Measurements from ENCODE around the gene ZNF787. TPM values are rescaled to one million over a fixed set of nuclear protein-coding genes. Genes with fewer than 3 reads are reported as not detected.
"Not testable (repeated sequence)": the region's sequence is repeated elsewhere in the genome, so short reads cannot be mapped to it uniquely, and the experiment has no call there.

The ZNF787 gene
- polyA plus RNA-seq, 3 donors = 1.2 to 16.2 (median 1.8) TPM

- peaks cover 17 to 34% of the 10 kb centered on the region in 2 donors for H3K36me3 Mint-ChIP-seq
- no peaks in the 10 kb centered on the region for H3K4me1 Mint-ChIP-seq
- DNase-seq = no peak
- no peak overlapping the region for H3K4me3 ChIP-seq (replicated peaks in 1 of 3; ENCODE audit: low read depth in 2 of 3, low read length in 3 of 3)
- H4K20me1 ChIP-seq (ENCODE audit: insufficient read depth, low read length) = no peaks in the 10 kb centered on the region
- intact Hi-C loops (cut with micrococcal nuclease) = loop anchor here in 1 of 2 donors (10.0 kb wide), 1 partner anchor 45 kb away; no protein-coding TSS in a partner anchor
- H2AFZ ChIP-seq (ENCODE audit: insufficient read depth, low read depth, low read length, poor library complexity, severe bottlenecking) = no peak overlapping the region
- H3K79me2 ChIP-seq (ENCODE audit: insufficient read depth, low read length) = no peaks in the 10 kb centered on the region
- H3K9me3 ChIP-seq (replicated peaks in 1 of 2; ENCODE audit: control insufficient read depth in 1 of 2, insufficient read depth in 1 of 2, low read length in 2 of 2) = no peaks in the 10 kb centered on the region
- H3K9ac ChIP-seq (ENCODE audit: insufficient read depth, low read length, poor library complexity, severe bottlenecking) = no peak overlapping the region
- H3K36me3 ChIP-seq (replicated peaks in 1 of 2; ENCODE audit: control insufficient read depth in 1 of 2, insufficient read depth in 2 of 2, low read length in 2 of 2) = peaks cover 4 to 10% of the 10 kb centered on the region in 2 donors
- no peak overlapping the region for H3K4me3 Mint-ChIP-seq
- TF ChIP-seq, protein P1, sequence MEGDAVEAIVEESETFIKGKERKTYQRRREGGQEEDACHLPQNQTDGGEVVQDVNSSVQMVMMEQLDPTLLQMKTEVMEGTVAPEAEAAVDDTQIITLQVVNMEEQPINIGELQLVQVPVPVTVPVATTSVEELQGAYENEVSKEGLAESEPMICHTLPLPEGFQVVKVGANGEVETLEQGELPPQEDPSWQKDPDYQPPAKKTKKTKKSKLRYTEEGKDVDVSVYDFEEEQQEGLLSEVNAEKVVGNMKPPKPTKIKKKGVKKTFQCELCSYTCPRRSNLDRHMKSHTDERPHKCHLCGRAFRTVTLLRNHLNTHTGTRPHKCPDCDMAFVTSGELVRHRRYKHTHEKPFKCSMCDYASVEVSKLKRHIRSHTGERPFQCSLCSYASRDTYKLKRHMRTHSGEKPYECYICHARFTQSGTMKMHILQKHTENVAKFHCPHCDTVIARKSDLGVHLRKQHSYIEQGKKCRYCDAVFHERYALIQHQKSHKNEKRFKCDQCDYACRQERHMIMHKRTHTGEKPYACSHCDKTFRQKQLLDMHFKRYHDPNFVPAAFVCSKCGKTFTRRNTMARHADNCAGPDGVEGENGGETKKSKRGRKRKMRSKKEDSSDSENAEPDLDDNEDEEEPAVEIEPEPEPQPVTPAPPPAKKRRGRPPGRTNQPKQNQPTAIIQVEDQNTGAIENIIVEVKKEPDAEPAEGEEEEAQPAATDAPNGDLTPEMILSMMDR (IDR thresholded peaks at IDR 0.05) = no peak
- no peaks in the 10 kb centered on the region for H3K27me3 ChIP-seq (ENCODE audit: control insufficient read depth in 2 of 2, insufficient read depth in 2 of 2, low read length in 2 of 2)
- H3K4me1 ChIP-seq (ENCODE audit: control insufficient read depth in 1 of 2, insufficient read depth in 2 of 2, low read length in 2 of 2) = no peaks in the 10 kb centered on the region
- H3K27me3 Mint-ChIP-seq (ENCODE audit: low read depth in 3 of 3) = peaks cover 0 to 2% (median 0%) of the 10 kb centered on the region in 3 donors
- H3K9me3 Mint-ChIP-seq = peaks cover 0 to 3% (median 2%) of the 10 kb centered on the region in 7 donors
- WGBS (ENCODE audit: insufficient coverage) = 96% methylated on average over 5 of the region's 5 CpGs
- no peak overlapping the region for H3K27ac Mint-ChIP-seq
- no peak overlapping the region for H3K4me2 ChIP-seq (replicated peaks; ENCODE audit: extremely low read depth, low read length, poor library complexity, severe bottlenecking)
- no peak overlapping the region for H3K27ac ChIP-seq (ENCODE audit: low read depth in 1 of 2, low read length in 2 of 2)
These were observed 28.6 kb upstream of the ZNF787 start for GRCh38 chr19:56149656-56150038.

DNA sequence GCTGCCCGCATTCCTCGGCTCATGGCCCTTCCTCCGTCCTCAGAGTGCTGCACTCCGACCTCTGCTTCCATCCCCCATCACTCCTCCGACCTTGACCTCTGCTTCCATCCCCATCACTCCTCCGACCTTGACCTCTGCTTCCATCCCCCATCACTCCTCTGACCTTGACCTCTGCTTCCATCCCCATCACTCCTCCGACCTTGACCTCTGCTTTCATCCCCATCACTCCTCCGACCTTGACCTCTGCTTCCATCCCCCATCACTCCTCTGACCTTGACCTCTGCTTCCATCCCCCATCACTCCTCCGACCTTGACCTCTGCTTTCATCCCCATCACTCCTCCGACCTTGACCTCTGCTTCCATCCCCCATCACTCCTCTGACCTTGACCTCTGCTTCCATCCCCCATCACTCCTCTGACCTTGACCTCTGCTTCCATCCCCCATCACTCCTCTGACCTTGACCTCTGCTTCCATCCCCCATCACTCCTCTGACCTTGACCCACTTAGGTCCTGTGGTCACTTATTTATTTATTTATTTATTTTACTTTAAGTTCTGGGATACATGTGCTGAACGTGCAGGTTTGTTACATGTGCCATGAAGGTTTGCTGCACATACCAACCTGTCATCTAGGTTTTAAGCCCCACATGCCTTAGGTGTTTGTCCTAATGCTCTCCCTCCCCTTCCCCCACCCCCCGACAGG, 28.0 kb upstream of the ZNF787 start:
- H3K27me3 Mint-ChIP-seq (ENCODE audit: low read depth in 3 of 3); H4K20me1 ChIP-seq (ENCODE audit: insufficient read depth, low read length); H3K79me2 ChIP-seq (ENCODE audit: insufficient read depth, low read length); H3K27ac ChIP-seq (ENCODE audit: low read depth in 1 of 2, low read length in 2 of 2); H3K9me3 ChIP-seq (replicated peaks in 1 of 2; ENCODE audit: control insufficient read depth in 1 of 2, insufficient read depth in 1 of 2, low read length in 2 of 2); H3K27me3 ChIP-seq (ENCODE audit: control insufficient read depth in 2 of 2, insufficient read depth in 2 of 2, low read length in 2 of 2); H3K4me3 ChIP-seq (replicated peaks in 1 of 3; ENCODE audit: low read depth in 2 of 3, low read length in 3 of 3); DNase-seq; H3K9ac ChIP-seq (ENCODE audit: insufficient read depth, low read length, poor library complexity, severe bottlenecking); H2AFZ ChIP-seq (ENCODE audit: insufficient read depth, low read depth, low read length, poor library complexity, severe bottlenecking); H3K9me3 Mint-ChIP-seq; H3K36me3 ChIP-seq (replicated peaks in 1 of 2; ENCODE audit: control insufficient read depth in 1 of 2, insufficient read depth in 2 of 2, low read length in 2 of 2); H3K4me1 Mint-ChIP-seq; intact Hi-C loops (cut with micrococcal nuclease); H3K4me3 Mint-ChIP-seq; H3K4me2 ChIP-seq (replicated peaks; ENCODE audit: extremely low read depth, low read length, poor library complexity, severe bottlenecking); H3K4me1 ChIP-seq (ENCODE audit: control insufficient read depth in 1 of 2, insufficient read depth in 2 of 2, low read length in 2 of 2): not testable (repeated sequence)
- Mint-ChIP-seq H3K36me3 (peaks cover 17 to 34% of the 10 kb centered on the region in 2 donors), H3K27ac (peak overlapping the region in 2 of 7 donors; percentile 10 to 72)
- 92% methylated on average over 8 of the region's 12 CpGs for WGBS (ENCODE audit: insufficient coverage)

Data from CD14-positive monocyte (primary cell).